ENCODE data around the gene ADRM1.

GRCh38 chr20:62337558-62338293 is 34.9 kb downstream of the ADRM1 start:
- TF ChIP-seq CTCF (IDR thresholded peaks at IDR 0.05; ENCODE audit: low read length) (no peak), EZH2 (IDR thresholded peaks at IDR 0.05; ENCODE audit: borderline replicate concordance, low read length) (no peak)
